ENCODE results near the gene PRKAB1.

The PRKAB1 gene

GRCh38 chr12:119672194-119672593 lies 4.3 kb downstream of the PRKAB1 start:
- peaks cover 3% of the 10 kb centered on the region for H3K4me1 ChIP-seq (ENCODE audit: control insufficient read depth, insufficient read depth, low read length, poor library complexity, severe bottlenecking)
- peaks cover 43% of the 10 kb centered on the region for H3K36me3 ChIP-seq (ENCODE audit: control insufficient read depth, insufficient read depth, low read length)
- no peaks in the 10 kb centered on the region for H3K9me3 ChIP-seq (ENCODE audit: control insufficient read depth, low read length)
- no peak for DNase-seq
- H3K27ac ChIP-seq (ENCODE audit: insufficient read depth, low read length, poor library complexity, severe bottlenecking): no peak overlapping the region
- no peak overlapping the region for H3K4me3 ChIP-seq (ENCODE audit: insufficient read depth, low read depth, low read length, poor library complexity, severe bottlenecking)
- no peaks in the 10 kb centered on the region for H3K27me3 ChIP-seq (replicated peaks; ENCODE audit: control insufficient read depth, insufficient read depth, low read length, poor library complexity, severe bottlenecking)

- peaks cover 55% of the 10 kb centered on the region for H3K36me3 ChIP-seq (ENCODE audit: control insufficient read depth, insufficient read depth, low read length)
- no peaks in the 10 kb centered on the region for H3K4me1 ChIP-seq (ENCODE audit: control insufficient read depth, insufficient read depth, low read length, poor library complexity, severe bottlenecking)
- no peak overlapping the region for H3K27ac ChIP-seq (ENCODE audit: insufficient read depth, low read length, poor library complexity, severe bottlenecking)
- no peaks in the 10 kb centered on the region for H3K27me3 ChIP-seq (replicated peaks; ENCODE audit: control insufficient read depth, insufficient read depth, low read length, poor library complexity, severe bottlenecking)
- no peak for DNase-seq
- no peaks in the 10 kb centered on the region for H3K9me3 ChIP-seq (ENCODE audit: control insufficient read depth, low read length)
- no peak overlapping the region for H3K4me3 ChIP-seq (ENCODE audit: insufficient read depth, low read depth, low read length, poor library complexity, severe bottlenecking)
Observed at GRCh38 chr12:119673634-119674033, 5.7 kb downstream of the PRKAB1 start.

DNA sequence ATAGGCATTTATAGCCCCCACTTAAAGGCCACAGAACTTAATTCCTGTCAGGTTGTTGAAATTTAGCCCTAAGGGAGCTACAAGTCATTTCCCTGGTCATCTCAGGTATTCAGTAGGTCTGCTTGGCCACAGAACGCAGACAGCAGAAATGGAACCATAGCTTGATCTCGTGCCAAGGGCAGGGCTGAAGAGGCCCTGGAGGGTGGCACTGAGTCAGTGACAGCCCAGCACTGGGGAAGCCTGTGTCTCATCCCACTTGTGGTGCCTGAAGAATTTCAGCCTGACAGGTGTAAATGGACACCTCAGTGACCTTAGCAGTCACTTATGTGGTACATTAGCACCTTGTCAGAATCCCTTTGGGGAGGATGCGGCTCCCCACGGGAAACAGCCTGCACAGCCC lies 6.6 kb downstream of the PRKAB1 start:
- no peak overlapping the region for H3K27ac ChIP-seq (ENCODE audit: insufficient read depth, low read length, poor library complexity, severe bottlenecking)
- no peaks in the 10 kb centered on the region for H3K9me3 ChIP-seq (ENCODE audit: control insufficient read depth, low read length)
- H3K4me3 ChIP-seq (ENCODE audit: insufficient read depth, low read depth, low read length, poor library complexity, severe bottlenecking): no peak overlapping the region
- no peaks in the 10 kb centered on the region for H3K4me1 ChIP-seq (ENCODE audit: control insufficient read depth, insufficient read depth, low read length, poor library complexity, severe bottlenecking)
- H3K36me3 ChIP-seq (ENCODE audit: control insufficient read depth, insufficient read depth, low read length): peaks cover 64% of the 10 kb centered on the region
- no peaks in the 10 kb centered on the region for H3K27me3 ChIP-seq (replicated peaks; ENCODE audit: control insufficient read depth, insufficient read depth, low read length, poor library complexity, severe bottlenecking)
- no peak for DNase-seq

DNA sequence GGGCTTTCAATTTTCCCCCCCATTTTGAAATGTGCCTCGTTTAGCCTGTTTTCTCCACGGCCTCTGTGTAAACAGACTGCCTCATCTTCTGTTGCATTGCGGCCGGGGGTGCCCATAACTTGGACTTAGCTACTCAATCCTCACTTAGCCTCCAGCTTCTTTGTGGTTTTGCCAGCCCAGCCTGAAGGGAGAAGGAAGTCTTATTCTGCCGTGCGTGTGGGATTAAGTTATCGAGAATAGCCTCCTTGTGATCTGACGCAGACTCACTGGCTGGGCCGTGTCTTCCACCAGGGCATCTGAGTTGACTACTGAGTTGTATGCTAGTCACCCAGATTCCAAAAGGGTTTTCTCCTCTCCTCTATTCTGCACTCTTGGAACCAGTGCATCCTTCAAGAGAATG lies 8.1 kb downstream of the PRKAB1 start:
- H3K27ac ChIP-seq (ENCODE audit: insufficient read depth, low read length, poor library complexity, severe bottlenecking): no peak overlapping the region

DNA sequence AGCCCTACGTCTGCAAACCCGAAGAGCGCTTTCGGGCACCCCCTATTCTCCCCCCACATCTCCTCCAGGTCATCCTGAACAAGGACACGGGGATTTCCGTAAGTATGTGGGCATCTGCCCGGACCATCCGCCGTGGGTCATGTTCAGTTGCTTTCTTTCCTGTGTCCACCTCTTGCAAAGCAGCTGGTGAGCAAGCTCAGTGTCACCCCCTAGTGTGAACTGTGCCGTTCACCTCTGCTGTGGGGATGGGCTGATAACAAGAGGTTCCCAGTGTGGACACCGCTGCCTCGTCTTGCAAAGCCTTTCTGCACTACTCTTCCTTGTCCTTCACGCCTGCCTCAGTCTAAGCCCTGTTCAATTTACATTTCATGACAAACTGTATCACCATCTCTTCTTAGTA lies 8.6 kb downstream of the PRKAB1 start:
- Histone ChIP-seq H3K36me3 (ENCODE audit: control insufficient read depth, insufficient read depth, low read length) (peaks cover 83% of the 10 kb centered on the region), H3K4me3 (ENCODE audit: insufficient read depth, low read depth, low read length, poor library complexity, severe bottlenecking) (no peak overlapping the region), H3K4me1 (ENCODE audit: control insufficient read depth, insufficient read depth, low read length, poor library complexity, severe bottlenecking) (no peaks in the 10 kb centered on the region), H3K27me3 (replicated peaks; ENCODE audit: control insufficient read depth, insufficient read depth, low read length, poor library complexity, severe bottlenecking) (no peaks in the 10 kb centered on the region), H3K9me3 (ENCODE audit: control insufficient read depth, low read length) (no peaks in the 10 kb centered on the region), H3K27ac (ENCODE audit: insufficient read depth, low read length, poor library complexity, severe bottlenecking) (no peak overlapping the region)
- no peak for DNase-seq

More for the DNA sequence above, 8.1 kb downstream of the PRKAB1 start:
- DNase-seq: no peak
- Histone ChIP-seq H3K4me1 (ENCODE audit: control insufficient read depth, insufficient read depth, low read length, poor library complexity, severe bottlenecking) (no peaks in the 10 kb centered on the region), H3K27me3 (replicated peaks; ENCODE audit: control insufficient read depth, insufficient read depth, low read length, poor library complexity, severe bottlenecking) (no peaks in the 10 kb centered on the region), H3K4me3 (ENCODE audit: insufficient read depth, low read depth, low read length, poor library complexity, severe bottlenecking) (no peak overlapping the region), H3K36me3 (ENCODE audit: control insufficient read depth, insufficient read depth, low read length) (peaks cover 79% of the 10 kb centered on the region), H3K9me3 (ENCODE audit: control insufficient read depth, low read length) (no peaks in the 10 kb centered on the region)

GRCh38 chr12:119678459-119678858 lies 10.5 kb downstream of the PRKAB1 start:
- Histone ChIP-seq H3K4me1 (ENCODE audit: control insufficient read depth, insufficient read depth, low read length, poor library complexity, severe bottlenecking) (no peaks in the 10 kb centered on the region), H3K4me3 (ENCODE audit: insufficient read depth, low read depth, low read length, poor library complexity, severe bottlenecking) (no peak overlapping the region), H3K27me3 (replicated peaks; ENCODE audit: control insufficient read depth, insufficient read depth, low read length, poor library complexity, severe bottlenecking) (no peaks in the 10 kb centered on the region), H3K9me3 (ENCODE audit: control insufficient read depth, low read length) (no peaks in the 10 kb centered on the region), H3K27ac (ENCODE audit: insufficient read depth, low read length, poor library complexity, severe bottlenecking) (no peak overlapping the region), H3K36me3 (ENCODE audit: control insufficient read depth, insufficient read depth, low read length) (peaks cover 72% of the 10 kb centered on the region)
- DNase-seq: no peak

- peaks cover 66% of the 10 kb centered on the region for H3K36me3 ChIP-seq (ENCODE audit: control insufficient read depth, insufficient read depth, low read length)
- H3K27ac ChIP-seq (ENCODE audit: insufficient read depth, low read length, poor library complexity, severe bottlenecking): no peak overlapping the region
- DNase-seq: no peak
- H3K9me3 ChIP-seq (ENCODE audit: control insufficient read depth, low read length): no peaks in the 10 kb centered on the region
- no peaks in the 10 kb centered on the region for H3K4me1 ChIP-seq (ENCODE audit: control insufficient read depth, insufficient read depth, low read length, poor library complexity, severe bottlenecking)
- no peak overlapping the region for H3K4me3 ChIP-seq (ENCODE audit: insufficient read depth, low read depth, low read length, poor library complexity, severe bottlenecking)
- H3K27me3 ChIP-seq (replicated peaks; ENCODE audit: control insufficient read depth, insufficient read depth, low read length, poor library complexity, severe bottlenecking): no peaks in the 10 kb centered on the region
Observed at GRCh38 chr12:119679081-119679480, 11.1 kb downstream of the PRKAB1 start.

DNA sequence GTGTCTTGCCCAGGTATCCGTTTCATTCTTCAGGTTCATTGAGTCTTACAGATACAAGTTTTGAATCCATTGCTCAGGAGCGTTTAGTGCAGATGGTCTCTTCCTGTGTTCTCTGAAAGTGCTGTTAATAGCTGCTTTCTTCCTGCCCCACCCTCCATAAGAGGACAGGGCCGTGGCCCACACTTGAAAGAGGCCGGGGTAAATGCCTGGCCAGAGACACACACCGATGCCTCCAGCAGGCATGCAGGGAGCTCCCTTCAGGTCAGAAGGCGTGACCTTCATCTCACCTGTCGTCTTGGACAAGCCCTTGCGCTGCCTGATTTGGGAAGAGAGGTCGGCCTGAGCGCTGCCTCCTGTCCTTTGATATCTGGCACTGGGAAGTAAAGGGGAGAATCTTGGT lies 11.6 kb downstream of the PRKAB1 start:
- Histone ChIP-seq H3K4me3 (ENCODE audit: insufficient read depth, low read depth, low read length, poor library complexity, severe bottlenecking) (no peak overlapping the region), H3K27ac (ENCODE audit: insufficient read depth, low read length, poor library complexity, severe bottlenecking) (no peak overlapping the region), H3K27me3 (replicated peaks; ENCODE audit: control insufficient read depth, insufficient read depth, low read length, poor library complexity, severe bottlenecking) (no peaks in the 10 kb centered on the region), H3K9me3 (ENCODE audit: control insufficient read depth, low read length) (no peaks in the 10 kb centered on the region), H3K36me3 (ENCODE audit: control insufficient read depth, insufficient read depth, low read length) (peaks cover 62% of the 10 kb centered on the region), H3K4me1 (ENCODE audit: control insufficient read depth, insufficient read depth, low read length, poor library complexity, severe bottlenecking) (no peaks in the 10 kb centered on the region)
- DNase-seq: no peak

DNA sequence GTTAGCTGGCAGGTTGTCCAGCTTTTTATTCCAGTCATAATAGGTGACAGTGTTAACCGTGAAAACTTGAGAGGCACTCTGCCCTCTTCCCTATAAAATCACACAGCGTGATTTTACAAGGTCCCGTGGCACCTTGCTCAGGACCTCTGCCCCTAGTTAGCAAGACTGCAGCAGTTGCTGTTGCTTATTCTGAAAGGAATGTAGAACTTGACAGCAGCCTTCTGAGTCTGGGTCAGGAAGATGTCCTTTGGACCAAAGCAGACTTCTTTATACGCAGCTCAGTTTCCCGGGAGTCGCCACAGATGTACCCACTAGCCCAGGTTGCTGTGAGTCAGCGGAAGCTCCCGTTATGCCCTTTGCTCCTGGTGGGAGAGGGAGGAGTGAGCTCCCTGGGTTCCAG lies 13.2 kb downstream of the PRKAB1 start:
- DNase-seq: no peak
- Histone ChIP-seq H3K27me3 (replicated peaks; ENCODE audit: control insufficient read depth, insufficient read depth, low read length, poor library complexity, severe bottlenecking) (no peaks in the 10 kb centered on the region), H3K9me3 (ENCODE audit: control insufficient read depth, low read length) (no peaks in the 10 kb centered on the region), H3K4me3 (ENCODE audit: insufficient read depth, low read depth, low read length, poor library complexity, severe bottlenecking) (no peak overlapping the region), H3K36me3 (ENCODE audit: control insufficient read depth, insufficient read depth, low read length) (peaks cover 50% of the 10 kb centered on the region), H3K4me1 (ENCODE audit: control insufficient read depth, insufficient read depth, low read length, poor library complexity, severe bottlenecking) (no peaks in the 10 kb centered on the region), H3K27ac (ENCODE audit: insufficient read depth, low read length, poor library complexity, severe bottlenecking) (no peak overlapping the region)

- Histone ChIP-seq H3K4me1 (ENCODE audit: control insufficient read depth, insufficient read depth, low read length, poor library complexity, severe bottlenecking) (no peaks in the 10 kb centered on the region), H3K4me3 (ENCODE audit: insufficient read depth, low read depth, low read length, poor library complexity, severe bottlenecking) (no peak overlapping the region), H3K9me3 (ENCODE audit: control insufficient read depth, low read length) (no peaks in the 10 kb centered on the region), H3K27me3 (replicated peaks; ENCODE audit: control insufficient read depth, insufficient read depth, low read length, poor library complexity, severe bottlenecking) (no peaks in the 10 kb centered on the region), H3K36me3 (ENCODE audit: control insufficient read depth, insufficient read depth, low read length) (peaks cover 43% of the 10 kb centered on the region), H3K27ac (ENCODE audit: insufficient read depth, low read length, poor library complexity, severe bottlenecking) (no peak overlapping the region)
- no peak for DNase-seq
Observed at GRCh38 chr12:119681728-119682638, 14.1 kb downstream of the PRKAB1 start.

Data from effector memory CD4-positive, alpha-beta T cell (primary cell).